MM.1S (cell line): Measurements from ENCODE around the gene FBP2.

Source experiments
- DNase-seq: peaks from one replicate; pipeline ENCODE4 v3.0.0-alpha.2; 2015
- H2AFZ ChIP-seq: fragments of 300-600 bp; sonication (generic); 2 replicates; pipeline ENCODE4 v1.6.0; 2016; ENCODE audit warnings: antibody characterized with exemption, low read length
- H3F3A ChIP-seq: fragments of 300-600 bp; sonication (generic); 2 replicates; pipeline ENCODE4 v1.6.1; 2016; ENCODE audit warnings: mild to moderate bottlenecking, antibody characterized with exemption, low read length, moderate library complexity, mixed read lengths; ENCODE audit not compliant: insufficient read depth
- H3K27ac ChIP-seq: fragments of 300-600 bp; sonication (generic); 2 replicates; pipeline ENCODE4 v1.5.1; 2016; ENCODE audit warnings: mild to moderate bottlenecking, low read length
- H3K27me3 ChIP-seq: fragments of 300-600 bp; sonication (generic); replicated peaks from 2 replicates; pipeline ENCODE4 v1.6.0; 2016; ENCODE audit warnings: low read length; ENCODE audit not compliant: insufficient read depth
- H3K36me3 ChIP-seq: fragments of 300-600 bp; sonication (generic); replicated peaks from 2 replicates; pipeline ENCODE4 v1.6.1; 2016; ENCODE audit warnings: mild to moderate bottlenecking, low read length, mixed read lengths; ENCODE audit not compliant: insufficient read depth
- H3K4me1 ChIP-seq: fragments of 300-600 bp; sonication (generic); 2 replicates; pipeline ENCODE4 v1.6.1; 2016; ENCODE audit warnings: low read length, mixed read lengths
- H3K4me2 ChIP-seq: fragments of 300-600 bp; sonication (generic); 2 replicates; pipeline ENCODE4 v1.6.0; 2016; ENCODE audit warnings: low read depth, low read length
- H3K4me3 ChIP-seq: fragments of 300-600 bp; sonication (generic); 2 replicates; pipeline ENCODE4 v1.5.1; 2016; ENCODE audit warnings: low read length, mixed read lengths
- H3K79me2 ChIP-seq: fragments of 300-600 bp; sonication (generic); 2 replicates; pipeline ENCODE4 v1.6.1; 2016; ENCODE audit warnings: mixed run types, low read length, mixed read lengths
- H3K9ac ChIP-seq: fragments of 300-600 bp; sonication (generic); 2 replicates; pipeline ENCODE4 v1.6.1; 2016; ENCODE audit warnings: low read length, mixed read lengths
- H3K9me2 ChIP-seq: fragments of 300-600 bp; sonication (generic); replicated peaks from 2 replicates; pipeline ENCODE4 v1.6.1; 2016; ENCODE audit warnings: mild to moderate bottlenecking, low read length, mixed read lengths; ENCODE audit not compliant: insufficient read depth
- H3K9me3 ChIP-seq: fragments of 300-600 bp; sonication (generic); replicated peaks from 2 replicates; pipeline ENCODE4 v1.6.1; 2016; ENCODE audit warnings: mild to moderate bottlenecking, low read length, mixed read lengths; ENCODE audit not compliant: insufficient read depth
- H4K20me1 ChIP-seq: fragments of 300-600 bp; sonication (generic); 2 replicates; pipeline ENCODE4 v1.6.1; 2016; ENCODE audit warnings: mild to moderate bottlenecking, low read length, moderate library complexity, mixed read lengths; ENCODE audit not compliant: insufficient read depth
- EZH2 ChIP-seq: fragments of 300-600 bp; sonication (generic); optimal IDR thresholded peaks from 2 replicates; pipeline ENCODE3; 2017; ENCODE audit warnings: low read depth, mild to moderate bottlenecking, antibody characterized with exemption, low read length, mixed read lengths
- EZH2phosphoT487 ChIP-seq: fragments of 300-600 bp; sonication (generic); IDR thresholded peaks from 2 replicates; pipeline ENCODE4 v1.6.1; 2018; ENCODE audit warnings: antibody characterized with exemption, low read length
- TF ChIP-seq, protein P1 (sequence below): fragments of 300-600 bp; sonication (generic); IDR thresholded peaks from 2 replicates; pipeline ENCODE4 v1.5.1; 2016; ENCODE audit warnings: antibody characterized with exemption, low read length, mixed read lengths

FBP2 gene

DNA sequence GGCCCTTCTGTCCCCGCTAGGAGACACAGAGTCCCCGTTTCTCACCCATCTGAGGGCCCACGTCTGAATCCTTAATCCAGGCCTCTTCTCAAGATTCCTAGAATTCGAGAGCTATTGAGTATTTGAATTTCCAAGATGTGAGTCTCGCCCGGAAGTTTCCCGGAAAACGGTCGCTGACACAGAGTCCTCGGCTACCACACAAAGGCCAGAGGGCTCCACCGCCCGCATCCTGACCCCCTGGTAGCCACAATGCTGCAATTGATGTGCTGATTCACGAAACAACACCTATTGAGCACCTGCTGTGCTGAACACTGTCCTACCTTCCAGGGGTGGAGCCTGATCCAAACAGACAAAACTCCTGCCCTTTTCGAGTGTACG is 46.4 kb upstream of the FBP2 start:
- TF ChIP-seq EZH2phosphoT487: no peak
- no peak for TF ChIP-seq EZH2
- TF ChIP-seq, protein P1, sequence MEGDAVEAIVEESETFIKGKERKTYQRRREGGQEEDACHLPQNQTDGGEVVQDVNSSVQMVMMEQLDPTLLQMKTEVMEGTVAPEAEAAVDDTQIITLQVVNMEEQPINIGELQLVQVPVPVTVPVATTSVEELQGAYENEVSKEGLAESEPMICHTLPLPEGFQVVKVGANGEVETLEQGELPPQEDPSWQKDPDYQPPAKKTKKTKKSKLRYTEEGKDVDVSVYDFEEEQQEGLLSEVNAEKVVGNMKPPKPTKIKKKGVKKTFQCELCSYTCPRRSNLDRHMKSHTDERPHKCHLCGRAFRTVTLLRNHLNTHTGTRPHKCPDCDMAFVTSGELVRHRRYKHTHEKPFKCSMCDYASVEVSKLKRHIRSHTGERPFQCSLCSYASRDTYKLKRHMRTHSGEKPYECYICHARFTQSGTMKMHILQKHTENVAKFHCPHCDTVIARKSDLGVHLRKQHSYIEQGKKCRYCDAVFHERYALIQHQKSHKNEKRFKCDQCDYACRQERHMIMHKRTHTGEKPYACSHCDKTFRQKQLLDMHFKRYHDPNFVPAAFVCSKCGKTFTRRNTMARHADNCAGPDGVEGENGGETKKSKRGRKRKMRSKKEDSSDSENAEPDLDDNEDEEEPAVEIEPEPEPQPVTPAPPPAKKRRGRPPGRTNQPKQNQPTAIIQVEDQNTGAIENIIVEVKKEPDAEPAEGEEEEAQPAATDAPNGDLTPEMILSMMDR: no peak
- no peak for DNase-seq
- H3K4me2 ChIP-seq: peak overlapping the region; percentile 76
- H2AFZ ChIP-seq: peak overlapping the region; percentile 40; the same call in 1 of the 2 replicates
- H4K20me1 ChIP-seq: no peaks in the 10 kb centered on the region
- no peaks in the 10 kb centered on the region for H3K79me2 ChIP-seq
- no peaks in the 10 kb centered on the region for H3F3A ChIP-seq
- H3K9ac ChIP-seq: no peak overlapping the region
- peaks cover 9% of the 10 kb centered on the region; the same call in 1 of the 2 replicates for H3K4me1 ChIP-seq
- H3K27me3 ChIP-seq: peaks cover 34% of the 10 kb centered on the region
- H3K4me3 ChIP-seq: peak overlapping the region; percentile 65
- H3K9me2 ChIP-seq: no peaks in the 10 kb centered on the region
- no peak overlapping the region for H3K27ac ChIP-seq
- H3K36me3 ChIP-seq: no peaks in the 10 kb centered on the region
- H3K9me3 ChIP-seq: no peaks in the 10 kb centered on the region

DNA sequence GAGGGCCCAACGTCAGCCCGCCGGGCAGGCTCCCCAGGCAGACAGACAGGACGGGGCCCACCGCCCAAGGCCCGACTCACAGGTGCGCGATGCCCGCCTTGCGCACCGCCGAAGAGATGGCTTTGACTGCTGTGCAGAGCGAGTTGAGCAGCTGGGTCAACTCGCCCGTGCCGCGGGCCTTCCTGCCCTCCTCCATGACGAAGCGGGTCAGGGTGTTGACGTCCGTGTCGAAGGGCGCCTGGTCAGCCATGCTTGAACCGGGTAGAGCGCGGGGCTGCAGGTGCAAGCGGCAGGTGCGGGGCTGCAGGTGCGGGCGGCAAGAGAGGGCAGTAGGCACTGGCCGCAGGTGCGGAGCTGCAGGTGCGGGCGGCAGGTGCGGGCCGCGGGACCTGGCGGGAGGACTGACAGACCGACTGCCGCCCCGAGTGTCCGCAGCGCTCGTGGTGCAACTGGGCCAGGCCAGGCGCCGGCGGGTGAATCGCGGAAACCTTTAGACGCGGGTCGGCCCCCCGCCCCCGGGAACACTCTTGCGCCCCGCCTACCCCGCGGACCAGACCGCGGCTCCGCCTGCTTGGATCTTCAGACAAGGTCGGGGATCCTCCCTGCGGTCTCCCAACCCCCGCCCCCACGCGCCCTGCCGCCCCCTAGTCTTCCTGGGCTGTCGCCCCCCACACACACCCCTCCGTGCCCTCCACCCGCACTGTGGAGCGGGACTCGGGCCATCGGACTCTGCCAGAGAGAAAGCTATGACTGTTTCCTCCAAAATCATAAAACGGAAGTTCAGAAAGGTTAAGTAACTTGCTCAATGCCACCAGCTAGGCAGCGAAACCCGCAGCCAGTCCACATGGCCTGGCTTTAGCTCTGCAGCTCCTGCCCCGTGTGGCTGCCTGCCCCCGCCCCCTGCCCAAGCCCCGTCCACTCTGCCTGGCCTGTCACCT is 45.7 kb upstream of the FBP2 start, which contains the start of gene FBP1:
Gene FBP1, minus strand, starts transcription at position 458 of the 938 bp plus-strand sequence. Its CDS starts 208 bp downstream, at position 250.
- TF ChIP-seq EZH2phosphoT487 (no peak), EZH2 (no peak)
- TF ChIP-seq, protein P1: no peak
- Histone ChIP-seq H3K4me2 (peak within 1 kb of the TSS; percentile 76), H3K9me3 (no peaks in the 10 kb centered on the region), H3K27ac (no peak within 1 kb of the TSS), H2AFZ (peak within 1 kb of the TSS; percentile 40), H3K4me3 (peak within 1 kb of the TSS; percentile 65), H3K4me1 (peaks cover 9% of the 10 kb centered on the region; the same call in 1 of the 2 replicates), H3F3A (no peaks in the 10 kb centered on the region), H3K79me2 (no peaks in the 10 kb centered on the region), H3K9ac (peak within 1 kb of the TSS; percentile 18; the same call in 1 of the 2 replicates), H3K36me3 (no peaks in the 10 kb centered on the region), H3K27me3 (peaks cover 34% of the 10 kb centered on the region), H4K20me1 (no peaks in the 10 kb centered on the region), H3K9me2 (no peaks in the 10 kb centered on the region)
- peak; percentile 83 for DNase-seq

DNA sequence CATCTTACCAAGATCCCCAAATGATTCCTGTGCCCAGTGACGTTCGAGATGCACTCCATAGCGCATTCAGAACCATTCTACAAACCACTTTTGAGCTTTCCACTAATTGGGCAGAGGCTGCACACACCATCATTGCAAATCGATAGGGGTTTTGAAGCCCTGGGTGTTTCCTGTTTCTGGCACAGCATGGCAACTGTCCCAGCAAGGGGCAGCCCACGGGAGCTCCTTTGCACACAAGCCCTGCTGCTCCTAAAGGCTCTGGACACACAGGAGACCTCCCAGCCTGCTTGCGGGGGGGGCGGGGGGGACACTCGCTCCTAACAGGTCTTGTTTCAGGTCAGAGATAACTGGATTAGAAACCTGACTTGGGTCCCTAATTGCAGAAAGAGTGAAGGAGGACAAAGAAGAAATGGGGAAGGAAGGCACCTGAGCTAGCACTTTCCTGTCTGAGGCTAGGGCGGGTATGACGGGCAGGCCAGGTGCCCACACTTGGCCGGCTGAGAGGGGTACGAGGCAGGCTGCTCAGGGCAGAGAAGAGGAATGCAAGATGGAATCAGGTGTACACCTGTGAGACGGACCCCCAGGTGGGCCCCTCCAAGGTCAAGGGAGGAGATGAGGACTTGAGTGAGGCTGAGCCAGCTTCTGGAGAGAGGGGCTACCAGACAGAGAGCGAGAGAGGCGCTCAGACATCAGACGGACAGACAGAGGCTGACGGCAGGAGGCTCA is 44.9 kb upstream of the FBP2 start:
- Histone ChIP-seq H3K4me1 (peaks cover 9% of the 10 kb centered on the region; the same call in 1 of the 2 replicates), H4K20me1 (no peaks in the 10 kb centered on the region), H3K9ac (peak overlapping the region; percentile 18; the same call in 1 of the 2 replicates), H3K27me3 (peaks cover 34% of the 10 kb centered on the region), H3K27ac (no peak overlapping the region), H2AFZ (peak overlapping the region; percentile 40; the same call in 1 of the 2 replicates), H3F3A (no peaks in the 10 kb centered on the region), H3K9me2 (no peaks in the 10 kb centered on the region), H3K36me3 (no peaks in the 10 kb centered on the region), H3K9me3 (no peaks in the 10 kb centered on the region), H3K4me2 (peak overlapping the region; percentile 76), H3K4me3 (peak overlapping the region; percentile 65), H3K79me2 (no peaks in the 10 kb centered on the region)
- no peak for DNase-seq
- TF ChIP-seq, protein P1: no peak
- TF ChIP-seq EZH2phosphoT487 (no peak), EZH2 (no peak)
